ENCODE data around the gene MBNL1. TPM values are rescaled to one million over a fixed set of nuclear protein-coding genes. Genes with fewer than 3 reads are reported as not detected.

The MBNL1 gene
- total RNA-seq, 2 donors from 2014 or later = 1.3 to 4.9 TPM

DNA sequence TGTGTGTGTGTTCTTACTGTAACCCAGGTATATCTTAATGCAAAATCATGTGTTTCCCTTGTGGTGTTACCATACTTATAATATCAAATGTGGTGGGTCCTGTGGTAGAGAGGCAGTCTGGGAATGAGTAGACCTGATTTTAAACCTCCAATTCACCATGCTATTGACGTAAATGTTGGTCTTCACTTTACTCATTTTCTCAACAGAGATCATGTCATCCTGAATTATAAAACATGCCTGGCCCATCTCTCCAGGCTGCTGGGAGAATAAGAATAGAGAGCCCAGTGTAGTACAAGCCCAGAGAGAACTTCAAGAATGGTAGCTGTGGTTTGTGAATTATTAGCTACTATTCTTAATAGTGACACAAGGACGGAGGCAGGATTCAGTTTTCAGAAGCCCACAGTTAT, 88.1 kb downstream of the MBNL1 start:
- no peaks in the 10 kb centered on the region for H3K36me3 Mint-ChIP-seq (ENCODE audit: low read depth)
- H3K27ac Mint-ChIP-seq = no peak overlapping the region
- Histone ChIP-seq H3K36me3 (ENCODE audit: control insufficient read depth, insufficient read depth, low read length) (no peaks in the 10 kb centered on the region), H3K27ac (ENCODE audit: low read depth, low read length) (no peak overlapping the region), H3K9me3 (ENCODE audit: control insufficient read depth, low read length) (no peaks in the 10 kb centered on the region), H3K4me3 (ENCODE audit: low read length) (no peak overlapping the region), H3K9ac (ENCODE audit: extremely low read depth, low read length, poor library complexity, severe bottlenecking) (no peak overlapping the region), H3K4me1 (ENCODE audit: control insufficient read depth, insufficient read depth, low read length) (peaks cover 3% of the 10 kb centered on the region), H3K27me3 (ENCODE audit: control insufficient read depth, insufficient read depth, low read length, poor library complexity, severe bottlenecking) (no peaks in the 10 kb centered on the region)
- WGBS, 2 experiments (ENCODE audit: insufficient coverage in 1 of 2, insufficient read length in 1 of 2) = 92% methylated on average over 2 of the region's 2 CpGs; no CpG with 5 or more reads in 1 of the 2 experiments
- H3K9me3 Mint-ChIP-seq = no peaks in the 10 kb centered on the region
- H3K27me3 Mint-ChIP-seq (ENCODE audit: insufficient read depth) = no peaks in the 10 kb centered on the region
- no peak for DNase-seq
- no peak for TF ChIP-seq CTCF (conservative IDR thresholded peaks at IDR 0.05)
- peaks cover 16% of the 10 kb centered on the region for H3K4me1 Mint-ChIP-seq
- H3K4me3 Mint-ChIP-seq = no peak overlapping the region

GRCh38 chr3:152357587-152357986, 88.9 kb downstream of the MBNL1 start:
- no peak overlapping the region for H3K27ac ChIP-seq (ENCODE audit: low read depth, low read length)
- no peak for DNase-seq
- Mint-ChIP-seq H3K27ac (no peak overlapping the region), H3K27me3 (ENCODE audit: insufficient read depth) (no peaks in the 10 kb centered on the region), H3K4me3 (no peak overlapping the region), H3K4me1 (peaks cover 16% of the 10 kb centered on the region), H3K9me3 (no peaks in the 10 kb centered on the region), H3K36me3 (ENCODE audit: low read depth) (no peaks in the 10 kb centered on the region)
- H3K9ac ChIP-seq (ENCODE audit: extremely low read depth, low read length, poor library complexity, severe bottlenecking) = no peak overlapping the region
- H3K27me3 ChIP-seq (ENCODE audit: control insufficient read depth, insufficient read depth, low read length, poor library complexity, severe bottlenecking) = no peaks in the 10 kb centered on the region
- TF ChIP-seq CTCF (conservative IDR thresholded peaks at IDR 0.05) = no peak
- no peak overlapping the region for H3K4me3 ChIP-seq (ENCODE audit: low read length)
- H3K36me3 ChIP-seq (ENCODE audit: control insufficient read depth, insufficient read depth, low read length) = no peaks in the 10 kb centered on the region
- peaks cover 3% of the 10 kb centered on the region for H3K4me1 ChIP-seq (ENCODE audit: control insufficient read depth, insufficient read depth, low read length)
- no peaks in the 10 kb centered on the region for H3K9me3 ChIP-seq (ENCODE audit: control insufficient read depth, low read length)

DNA sequence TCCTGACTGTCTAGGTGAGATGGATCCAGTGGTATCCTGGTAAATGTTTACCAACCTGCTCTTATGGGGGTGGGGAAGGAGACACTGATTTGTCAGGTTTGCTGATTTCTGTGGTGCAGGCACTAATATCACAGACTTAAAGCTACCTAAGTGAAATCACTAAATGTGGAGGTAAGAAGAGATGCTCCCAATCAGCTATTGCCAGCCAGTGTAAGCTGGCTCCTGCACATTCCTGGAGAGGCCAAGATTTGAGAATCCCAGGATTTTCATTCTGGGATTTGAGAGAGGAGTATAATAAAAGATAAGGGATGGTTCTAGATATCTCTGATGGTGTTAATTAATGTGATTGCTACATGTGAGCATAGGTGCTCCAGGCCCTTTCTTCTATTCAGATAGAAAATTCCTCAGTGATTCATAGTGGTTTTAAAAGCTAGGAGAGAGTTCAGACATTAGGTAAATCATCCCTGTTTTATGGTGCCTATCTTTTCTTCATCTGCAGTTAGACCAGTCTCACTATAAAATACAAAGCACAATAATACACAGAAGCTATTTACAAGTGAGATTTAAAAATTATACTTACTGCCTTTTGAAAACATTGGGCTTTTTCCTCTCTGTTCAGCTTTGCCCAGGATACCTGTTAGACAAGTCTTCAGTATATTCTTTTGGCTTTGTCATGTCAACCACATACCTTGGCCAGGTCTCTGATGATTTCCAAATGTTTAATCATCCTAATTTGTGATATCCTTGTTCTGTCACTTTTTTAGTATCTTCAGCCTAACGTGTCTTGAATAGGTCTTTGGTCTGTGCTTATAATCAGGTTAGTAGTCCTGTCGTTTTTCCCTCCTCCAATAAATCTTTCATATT, 90.9 kb downstream of the MBNL1 start:
- Histone ChIP-seq H3K36me3 (ENCODE audit: control insufficient read depth, insufficient read depth, low read length) (no peaks in the 10 kb centered on the region), H3K4me3 (ENCODE audit: low read length) (no peak overlapping the region), H3K9me3 (ENCODE audit: control insufficient read depth, low read length) (no peaks in the 10 kb centered on the region), H3K27me3 (ENCODE audit: control insufficient read depth, insufficient read depth, low read length, poor library complexity, severe bottlenecking) (no peaks in the 10 kb centered on the region), H3K9ac (ENCODE audit: extremely low read depth, low read length, poor library complexity, severe bottlenecking) (no peak overlapping the region), H3K27ac (ENCODE audit: low read depth, low read length) (no peak overlapping the region), H3K4me1 (ENCODE audit: control insufficient read depth, insufficient read depth, low read length) (peaks cover 3% of the 10 kb centered on the region)
- Mint-ChIP-seq H3K36me3 (ENCODE audit: low read depth) (no peaks in the 10 kb centered on the region), H3K4me3 (no peak overlapping the region), H3K27ac (no peak overlapping the region), H3K27me3 (ENCODE audit: insufficient read depth) (no peaks in the 10 kb centered on the region), H3K4me1 (peaks cover 16% of the 10 kb centered on the region), H3K9me3 (no peaks in the 10 kb centered on the region)
- WGBS, 2 experiments (ENCODE audit: insufficient coverage in 1 of 2, insufficient read length in 1 of 2) = 86 to 92% methylated on average over 2 of the region's 2 CpGs
- no peak for TF ChIP-seq CTCF (conservative IDR thresholded peaks at IDR 0.05)
- DNase-seq = no peak
